Measurements from ENCODE around the gene CHRNB1.
"Not testable (repeated sequence)": the region's sequence is repeated elsewhere in the genome, so short reads cannot be mapped to it uniquely, and the experiment has no call there.

The CHRNB1 gene

DNA sequence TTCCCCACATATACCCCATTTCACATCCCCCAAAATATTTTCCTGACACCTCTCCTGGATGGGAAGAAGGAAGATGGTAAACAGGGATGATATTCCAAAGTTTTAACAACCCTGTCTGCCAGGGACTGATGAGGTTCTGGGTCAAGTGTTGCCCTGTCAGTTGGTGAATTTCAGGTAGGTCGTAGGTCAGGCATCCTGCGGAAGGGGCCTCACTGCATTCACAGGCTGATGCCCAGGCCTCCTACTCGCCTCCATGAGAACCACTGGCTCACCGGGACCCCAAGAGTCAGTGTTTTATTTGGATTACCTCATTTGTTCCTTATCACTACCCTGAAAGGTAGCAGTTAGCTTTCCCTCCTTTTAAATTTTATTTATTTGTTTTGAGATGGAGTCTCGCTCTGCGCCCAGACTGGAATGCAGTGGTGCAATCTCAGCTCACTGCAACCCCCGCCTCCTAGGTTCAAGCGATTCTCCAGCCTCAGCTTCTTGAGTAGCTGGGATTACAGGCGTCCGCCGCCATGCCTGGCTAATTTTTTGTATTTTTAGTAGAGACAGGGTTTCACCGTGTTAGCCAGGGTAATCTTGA lies 24.0 kb downstream of the CHRNB1 start:
- no peak for DNase-seq (ENCODE audit: low spot score)

- DNase-seq (ENCODE audit: low spot score), result not testable (repeated sequence)
These were observed 25.0 kb downstream of the CHRNB1 start for GRCh38 chr17:7469843-7470242.

- DNase-seq (ENCODE audit: low spot score), result not testable (repeated sequence)
These were observed 25.7 kb downstream of the CHRNB1 start for GRCh38 chr17:7470457-7470973.

DNA sequence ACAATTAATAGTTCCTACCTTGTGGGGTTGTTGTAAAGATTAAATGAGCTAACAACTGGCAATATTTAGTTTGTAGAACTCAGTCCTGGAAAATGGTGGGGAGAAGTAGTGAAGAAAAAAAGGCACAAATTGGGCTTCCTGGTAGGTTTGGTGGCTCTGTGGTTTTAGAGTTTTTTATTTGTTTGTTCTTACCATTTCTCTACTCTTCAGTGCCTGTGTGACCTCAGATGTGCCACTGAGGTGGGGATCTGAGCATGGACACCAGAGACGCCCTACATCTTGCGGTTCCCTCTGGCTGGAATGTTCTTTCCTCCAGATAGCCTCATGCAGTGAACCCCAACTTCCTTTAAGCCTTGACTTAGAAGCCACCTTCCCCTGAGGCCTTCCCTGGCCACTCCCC lies 26.9 kb downstream of the CHRNB1 start:
- DNase-seq (ENCODE audit: low spot score), result no peak

DNA sequence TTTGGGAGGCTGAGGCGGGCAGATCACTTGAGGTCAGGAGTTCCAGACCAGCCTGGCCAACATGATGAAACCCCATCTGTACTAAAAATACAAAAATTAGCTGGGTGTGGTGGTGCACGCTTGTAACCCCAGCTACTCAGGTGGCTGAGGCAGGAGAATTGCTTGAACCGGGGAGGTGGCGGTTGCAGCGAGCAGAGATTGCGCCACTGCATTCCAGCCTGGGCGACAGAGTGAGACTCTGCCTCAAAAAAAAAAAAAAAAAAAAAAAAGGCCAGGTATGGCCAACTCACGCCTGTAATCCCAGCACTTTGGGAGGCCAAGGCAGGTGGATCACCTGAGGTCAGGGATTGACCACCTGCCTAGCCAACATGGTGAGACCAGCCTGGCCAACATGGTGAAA lies 29.9 kb downstream of the CHRNB1 start:
- not testable (repeated sequence) for DNase-seq (ENCODE audit: low spot score)

DNA sequence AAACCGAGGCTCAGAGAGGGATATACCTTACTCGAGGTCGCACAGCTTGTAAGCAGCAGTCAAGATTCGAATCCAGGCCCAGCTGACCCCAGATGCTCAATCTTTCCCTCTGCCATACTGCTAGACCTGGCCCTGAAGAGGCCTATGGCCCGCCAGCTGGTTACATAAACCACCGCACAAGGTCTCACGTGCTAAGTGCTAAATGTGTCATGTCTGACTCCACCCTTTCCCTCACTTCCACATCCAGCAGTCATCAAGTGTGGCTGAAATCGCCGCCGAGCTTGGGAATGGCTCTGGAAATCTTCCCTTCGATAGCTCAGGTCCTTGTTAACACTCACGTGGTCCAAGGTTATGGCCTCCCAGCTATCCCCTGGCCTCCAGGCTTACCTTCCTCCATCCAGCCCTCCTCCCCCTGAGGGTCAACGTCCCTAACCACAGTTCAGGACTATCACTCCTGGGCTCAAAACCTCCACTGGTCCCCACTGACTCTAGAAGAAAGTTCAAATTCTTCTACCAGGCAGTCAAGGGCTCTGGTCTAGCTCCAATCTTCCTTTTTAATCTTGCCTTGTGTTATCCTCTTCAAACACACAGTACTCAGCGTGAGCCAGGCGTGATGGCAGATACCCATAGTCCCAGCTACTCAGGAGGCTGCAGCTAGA lies 31.0 kb downstream of the CHRNB1 start:
- DNase-seq (ENCODE audit: low spot score), result no peak

DNA sequence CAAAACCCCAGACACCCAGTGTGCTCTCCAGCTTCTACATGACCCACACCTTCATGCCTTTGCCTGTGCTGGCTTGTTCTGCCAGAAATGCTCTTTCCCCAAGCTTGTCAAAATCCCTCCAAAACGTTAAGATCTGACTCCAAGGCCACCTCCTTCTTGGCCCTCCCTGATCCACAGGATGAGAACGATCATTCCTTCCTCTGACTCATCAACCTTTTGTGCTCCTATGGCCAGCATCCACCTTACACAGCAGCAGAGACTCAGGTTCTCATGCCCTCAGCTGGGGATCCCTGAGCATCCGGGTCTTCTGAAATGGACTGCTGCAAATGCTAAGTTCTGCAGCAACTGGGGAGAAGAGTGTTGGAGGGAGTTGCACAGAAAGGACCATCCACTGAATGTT lies 31.6 kb downstream of the CHRNB1 start:
- DNase-seq (ENCODE audit: low spot score), result no peak

- DNase-seq (ENCODE audit: low spot score), result no peak
These were observed 32.1 kb downstream of the CHRNB1 start for GRCh38 chr17:7476951-7477350.

DNA sequence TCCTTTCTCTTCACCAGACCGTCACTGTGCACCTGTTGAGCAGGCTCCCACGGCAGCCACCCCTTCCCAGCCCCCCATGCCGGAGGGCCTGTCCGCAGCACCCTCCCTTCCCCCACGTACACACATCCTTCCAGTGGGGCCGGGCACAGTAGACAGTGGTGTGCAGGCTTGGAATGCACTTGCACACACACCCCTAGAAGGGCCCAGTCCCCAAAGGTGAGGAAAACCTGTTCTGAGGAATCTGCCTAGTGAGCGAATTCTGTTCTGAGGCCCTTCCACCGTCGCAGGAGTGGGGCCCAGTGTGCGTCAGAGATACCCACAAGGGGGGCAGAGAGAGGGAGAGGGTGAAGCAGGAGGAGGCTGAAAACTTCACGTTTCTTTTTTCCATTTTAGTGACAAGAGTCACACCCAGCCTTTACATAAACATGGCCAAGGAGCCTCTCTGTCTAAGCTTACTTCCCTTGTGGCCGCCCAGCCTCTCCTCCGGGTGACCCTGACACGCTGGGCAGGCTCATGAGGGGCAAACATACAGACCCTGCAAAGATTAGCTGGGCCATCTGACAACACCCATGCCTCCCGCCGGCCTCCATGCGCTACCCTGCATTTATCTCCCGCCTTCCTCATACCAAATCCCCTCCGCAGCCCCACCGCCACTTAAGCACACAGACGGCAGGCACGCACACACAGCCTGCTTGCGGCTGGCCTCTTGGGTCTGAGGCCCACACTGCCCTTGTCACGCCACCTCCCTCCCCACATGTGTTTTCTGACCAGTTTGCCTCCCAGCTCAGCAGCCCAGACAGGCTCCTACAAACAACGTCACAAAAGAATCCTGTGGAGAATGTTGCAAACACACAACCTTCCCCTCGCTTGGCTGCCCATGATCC lies 32.8 kb downstream of the CHRNB1 start:
- no peak for DNase-seq (ENCODE audit: low spot score)

DNA sequence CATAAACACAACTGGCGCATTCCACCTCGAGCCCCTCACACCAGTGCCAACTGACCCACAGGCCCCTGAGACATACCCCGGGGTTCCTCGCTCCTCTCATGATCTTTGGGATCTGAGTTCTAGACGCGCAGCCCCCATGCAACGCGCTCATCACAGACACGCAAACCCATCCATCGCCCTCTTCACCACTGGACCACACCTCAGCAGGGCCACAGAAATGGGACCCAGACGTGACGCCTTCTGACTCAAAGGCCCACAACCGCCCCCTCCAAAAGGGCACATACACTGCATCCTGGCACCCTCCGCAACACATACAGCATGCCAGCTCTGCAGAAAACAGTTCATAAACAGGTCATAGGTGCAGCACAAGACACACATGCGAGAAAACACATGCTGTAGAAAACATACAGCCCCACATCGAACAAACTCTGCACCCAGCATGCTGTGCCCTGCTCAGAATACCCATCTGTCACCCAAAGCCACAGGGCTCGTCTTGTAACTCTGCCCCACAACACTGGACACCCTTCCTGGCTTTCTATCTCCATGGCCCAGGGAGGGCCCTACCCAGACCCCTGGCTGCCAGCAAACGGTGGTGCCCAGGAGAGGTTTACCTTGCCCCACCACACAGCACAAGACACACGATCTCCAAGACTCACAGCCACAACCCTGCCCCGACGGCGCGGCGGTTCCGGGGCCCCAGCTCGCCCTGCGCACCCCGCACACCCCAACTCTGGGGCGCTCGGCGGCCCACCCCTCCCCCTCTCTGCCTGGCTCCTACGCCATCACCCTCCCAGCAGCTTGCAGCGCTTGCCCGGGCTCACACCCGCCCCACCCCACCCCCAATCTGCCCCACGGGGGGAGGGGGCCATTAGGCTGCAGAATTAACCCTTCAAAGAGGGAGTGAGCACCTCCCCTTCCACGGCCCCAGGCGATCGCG lies 33.7 kb downstream of the CHRNB1 start:
- peak; percentile 62 for DNase-seq (ENCODE audit: low spot score)

GRCh38 chr17:7479213-7480088 lies 34.6 kb downstream of the CHRNB1 start, which contains the start of gene ZBTB4:
Gene ZBTB4, minus strand, starts transcription at chr17:7479631. Its CDS starts 12,830 bp downstream, at chr17:7466801.
- DNase-seq (ENCODE audit: low spot score), result peak; percentile 55

DNA sequence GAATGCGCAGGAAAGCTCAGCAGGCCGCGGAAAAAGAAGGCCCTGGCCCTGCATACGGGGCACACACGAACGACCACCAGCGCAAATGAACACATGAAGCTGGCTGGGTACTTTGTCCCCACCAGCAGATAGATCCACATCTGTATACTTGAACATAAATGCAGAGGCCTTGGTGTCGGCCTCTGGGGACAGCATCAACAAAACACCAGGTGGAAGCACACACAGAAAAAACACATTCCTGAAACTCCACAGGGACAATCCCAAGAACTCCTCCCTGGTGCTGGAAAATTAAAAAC lies 35.2 kb downstream of the CHRNB1 start:
- no peak for DNase-seq (ENCODE audit: low spot score)

GRCh38 chr17:7481275-7481674 lies 36.4 kb downstream of the CHRNB1 start, which contains the start of gene SLC35G6:
Gene SLC35G6, plus strand, starts transcription at chr17:7481446. Its CDS starts 71 bp downstream, at chr17:7481517.
- not testable (repeated sequence) for DNase-seq (ENCODE audit: low spot score)

DNA sequence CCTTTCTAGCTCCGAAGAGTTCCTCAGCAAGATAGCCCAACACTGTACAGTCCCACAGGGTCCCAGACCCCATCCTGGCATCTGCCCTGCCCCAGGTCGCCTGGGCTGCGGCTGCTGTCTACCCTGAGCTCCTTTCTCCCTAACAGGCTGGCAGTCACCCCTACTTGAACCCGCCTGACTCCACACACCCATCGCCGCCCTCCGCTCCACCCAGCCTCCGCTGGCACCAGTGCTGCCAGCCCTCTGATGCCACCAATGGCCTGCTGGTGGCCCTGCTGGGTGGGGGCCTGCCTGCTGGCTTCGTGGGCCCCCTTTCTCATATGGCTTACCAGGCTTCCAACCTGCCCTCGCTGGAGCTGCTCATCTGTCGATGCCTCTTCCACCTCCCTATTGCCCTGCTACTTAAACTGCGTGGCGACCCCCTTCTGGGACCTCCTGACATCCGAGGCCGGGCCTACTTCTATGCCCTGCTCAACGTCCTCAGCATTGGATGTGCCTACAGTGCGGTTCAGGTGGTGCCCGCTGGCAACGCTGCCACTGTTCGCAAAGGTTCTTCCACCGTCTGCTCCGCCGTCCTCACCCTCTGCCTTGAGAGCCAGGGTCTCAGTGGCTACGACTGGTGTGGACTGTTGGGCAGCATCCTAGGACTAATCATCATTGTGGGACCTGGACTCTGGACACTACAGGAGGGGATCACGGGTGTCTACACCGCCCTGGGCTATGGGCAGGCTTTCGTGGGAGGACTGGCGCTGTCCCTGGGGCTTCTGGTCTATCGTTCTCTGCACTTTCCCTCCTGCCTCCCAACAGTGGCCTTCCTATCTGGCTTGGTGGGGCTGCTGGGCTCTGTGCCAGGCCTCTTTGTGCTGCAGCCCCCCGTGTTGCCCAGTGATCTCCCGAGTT lies 37.2 kb downstream of the CHRNB1 start:
- DNase-seq (ENCODE audit: low spot score), result not testable (repeated sequence)

DNA sequence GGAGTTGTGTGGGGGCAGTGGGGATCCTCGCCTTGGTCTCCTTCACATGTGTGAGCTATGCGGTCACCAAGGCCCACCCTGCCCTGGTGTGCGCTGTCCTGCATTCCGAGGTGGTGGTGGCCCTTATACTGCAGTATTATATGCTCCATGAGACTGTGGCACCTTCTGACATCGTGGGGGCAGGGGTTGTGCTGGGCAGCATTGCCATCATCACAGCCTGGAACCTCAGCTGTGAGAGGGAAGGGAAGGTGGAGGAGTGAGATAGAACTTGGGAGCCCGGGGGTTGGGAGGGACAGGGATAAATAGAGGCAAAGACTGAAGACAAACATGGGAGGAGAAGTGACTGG lies 37.9 kb downstream of the CHRNB1 start:
- DNase-seq (ENCODE audit: low spot score), result not testable (repeated sequence)

- peak; percentile 92 for DNase-seq (ENCODE audit: low spot score)
These were observed 38.6 kb downstream of the CHRNB1 start for GRCh38 chr17:7483255-7484066.

DNA sequence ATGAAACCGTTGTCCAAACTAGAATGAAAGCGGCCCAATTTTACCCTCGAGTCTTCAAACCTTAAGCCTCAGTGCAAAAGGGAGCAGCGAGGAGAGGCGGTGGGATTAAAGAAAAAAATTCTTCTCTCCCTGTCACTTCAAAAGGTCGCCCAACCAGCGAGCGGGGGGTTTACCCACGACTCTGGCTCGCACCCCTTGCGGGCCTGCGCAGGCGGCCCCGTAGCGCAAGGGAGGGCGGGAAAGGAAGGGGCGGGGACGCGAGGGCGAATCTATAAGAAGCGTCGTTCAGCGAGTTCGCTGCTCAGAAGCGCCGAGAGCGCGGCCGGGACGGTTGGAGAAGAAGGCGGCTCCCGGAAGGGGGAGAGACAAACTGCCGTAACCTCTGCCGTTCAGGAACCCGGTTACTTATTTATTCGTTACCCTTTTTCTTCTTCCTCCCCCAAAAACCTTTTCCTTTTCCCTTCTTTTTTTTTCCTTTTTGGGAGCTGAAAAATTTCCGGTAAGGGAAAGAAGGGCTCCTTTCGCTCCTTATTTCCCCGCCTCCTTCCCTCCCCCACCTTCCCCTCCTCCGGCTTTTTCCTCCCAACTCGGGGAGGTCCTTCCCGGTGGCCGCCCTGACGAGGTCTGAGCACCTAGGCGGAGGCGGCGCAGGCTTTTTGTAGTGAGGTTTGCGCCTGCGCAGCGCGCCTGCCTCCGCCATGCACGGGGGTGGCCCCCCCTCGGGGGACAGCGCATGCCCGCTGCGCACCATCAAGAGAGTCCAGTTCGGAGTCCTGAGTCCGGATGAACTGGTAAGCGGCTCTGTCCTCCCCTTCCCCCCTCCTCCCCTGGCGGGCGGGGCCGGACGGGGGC lies 39.4 kb downstream of the CHRNB1 start, which contains the start of gene POLR2A:
Gene POLR2A, plus strand, starts transcription at position 300 of the 852 bp plus-strand sequence.
- peak; percentile 98 for DNase-seq (ENCODE audit: low spot score)

DNA sequence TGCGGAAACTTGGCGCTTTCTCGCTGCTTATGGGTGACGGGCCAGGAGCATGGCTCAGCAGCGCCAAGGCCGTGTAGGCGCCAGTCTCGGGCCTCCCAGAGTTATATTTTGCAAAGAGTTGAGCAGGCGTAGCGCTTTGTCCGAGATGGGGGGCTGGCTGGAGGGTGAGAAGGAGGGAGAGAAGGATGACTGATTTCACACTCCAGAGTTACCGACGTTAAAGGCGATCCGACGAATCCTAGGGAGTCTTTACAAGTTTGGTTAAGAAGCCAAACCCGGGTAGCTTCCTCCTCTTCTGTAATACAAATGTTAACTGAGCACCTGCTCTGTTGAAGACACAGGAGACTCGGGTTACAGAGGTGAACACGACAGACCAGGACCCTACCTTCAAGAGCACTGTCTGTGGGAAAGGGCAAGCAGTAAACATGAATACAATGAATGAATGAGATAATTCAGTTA lies 40.1 kb downstream of the CHRNB1 start:
- DNase-seq (ENCODE audit: low spot score), result peak; percentile 17

Data from CD4-positive, alpha-beta T cell treated with Interleukin-15 for 4 hours (primary cell).